ENCODE results near the gene DEPDC5. TPM values are rescaled to one million over a fixed set of nuclear protein-coding genes. Genes with fewer than 3 reads are reported as not detected.
"Not testable (repeated sequence)": the region's sequence is repeated elsewhere in the genome, so short reads cannot be mapped to it uniquely, and the experiment has no call there.

The DEPDC5 gene
- total RNA-seq, 1 experiment from 2014 or later: 13.7 TPM

GRCh38 chr22:31758860-31759259 is 5.0 kb downstream of the DEPDC5 start:
- DNase-seq; H3K4me3 ChIP-seq (ENCODE audit: insufficient read depth, low read depth, low read length); H3K27me3 ChIP-seq (ENCODE audit: control insufficient read depth, insufficient read depth, low read length); H3K36me3 ChIP-seq (replicated peaks; ENCODE audit: control insufficient read depth, insufficient read depth, low read length): not testable (repeated sequence)

- Histone ChIP-seq H3K36me3 (replicated peaks; ENCODE audit: control insufficient read depth, insufficient read depth, low read length) (0 out of 2 replicates have a peak, but pooled peaks cover 3% of the 10 kb centered on the region), H3K4me3 (ENCODE audit: insufficient read depth, low read depth, low read length) (no peak overlapping the region), H3K27me3 (ENCODE audit: control insufficient read depth, insufficient read depth, low read length) (no peaks in the 10 kb centered on the region)
- no peak for DNase-seq
These were observed 11.0 kb downstream of the DEPDC5 start for GRCh38 chr22:31764785-31765184.

- no peak for DNase-seq
- peaks cover 3% of the 10 kb centered on the region; the same call in 1 of the 2 replicates for H3K36me3 ChIP-seq (replicated peaks; ENCODE audit: control insufficient read depth, insufficient read depth, low read length)
- no peaks in the 10 kb centered on the region for H3K27me3 ChIP-seq (ENCODE audit: control insufficient read depth, insufficient read depth, low read length)
- no peak overlapping the region for H3K4me3 ChIP-seq (ENCODE audit: insufficient read depth, low read depth, low read length)
These were observed 14.7 kb downstream of the DEPDC5 start for GRCh38 chr22:31768422-31769059.

GRCh38 chr22:31773416-31773815 is 19.6 kb downstream of the DEPDC5 start:
- Histone ChIP-seq H3K27me3 (ENCODE audit: control insufficient read depth, insufficient read depth, low read length) (no peaks in the 10 kb centered on the region), H3K36me3 (replicated peaks; ENCODE audit: control insufficient read depth, insufficient read depth, low read length) (peaks cover under 1% of the 10 kb centered on the region; the same call in 1 of the 2 replicates), H3K4me3 (ENCODE audit: insufficient read depth, low read depth, low read length) (no peak overlapping the region)
- DNase-seq: no peak

- Histone ChIP-seq H3K27me3 (ENCODE audit: control insufficient read depth, insufficient read depth, low read length) (no peaks in the 10 kb centered on the region), H3K36me3 (replicated peaks; ENCODE audit: control insufficient read depth, insufficient read depth, low read length) (peaks cover 6% of the 10 kb centered on the region), H3K4me3 (ENCODE audit: insufficient read depth, low read depth, low read length) (no peak overlapping the region)
- no peak for DNase-seq
These were observed 22.4 kb downstream of the DEPDC5 start for GRCh38 chr22:31776231-31776630.

- no peaks in the 10 kb centered on the region for H3K27me3 ChIP-seq (ENCODE audit: control insufficient read depth, insufficient read depth, low read length)
- no peak for DNase-seq
- no peak overlapping the region for H3K4me3 ChIP-seq (ENCODE audit: insufficient read depth, low read depth, low read length)
These were observed 36.0 kb downstream of the DEPDC5 start for GRCh38 chr22:31789803-31790202.

GRCh38 chr22:31790240-31790639 is 36.4 kb downstream of the DEPDC5 start:
- no peak for DNase-seq

More at GRCh38 chr22:31789803-31790202, 36.0 kb downstream of the DEPDC5 start:
- no peaks in the 10 kb centered on the region for H3K36me3 ChIP-seq (replicated peaks; ENCODE audit: control insufficient read depth, insufficient read depth, low read length)

GRCh38 chr22:31799358-31799757 is 45.5 kb downstream of the DEPDC5 start:
- H3K36me3 ChIP-seq (replicated peaks; ENCODE audit: control insufficient read depth, insufficient read depth, low read length); H3K4me3 ChIP-seq (ENCODE audit: insufficient read depth, low read depth, low read length); DNase-seq; H3K27me3 ChIP-seq (ENCODE audit: control insufficient read depth, insufficient read depth, low read length): not testable (repeated sequence)

More at GRCh38 chr22:31790240-31790639, 36.4 kb downstream of the DEPDC5 start:
- Histone ChIP-seq H3K4me3 (ENCODE audit: insufficient read depth, low read depth, low read length) (no peak overlapping the region), H3K36me3 (replicated peaks; ENCODE audit: control insufficient read depth, insufficient read depth, low read length) (no peaks in the 10 kb centered on the region), H3K27me3 (ENCODE audit: control insufficient read depth, insufficient read depth, low read length) (no peaks in the 10 kb centered on the region)

- H3K36me3 ChIP-seq (replicated peaks; ENCODE audit: control insufficient read depth, insufficient read depth, low read length): peaks cover 9% of the 10 kb centered on the region
- H3K27me3 ChIP-seq (ENCODE audit: control insufficient read depth, insufficient read depth, low read length): no peaks in the 10 kb centered on the region
- no peak for DNase-seq
- H3K4me3 ChIP-seq (ENCODE audit: insufficient read depth, low read depth, low read length): no peak overlapping the region
These were observed 46.2 kb downstream of the DEPDC5 start for GRCh38 chr22:31800065-31800464.

GRCh38 chr22:31800861-31801260 is 47.0 kb downstream of the DEPDC5 start:
- H3K4me3 ChIP-seq (ENCODE audit: insufficient read depth, low read depth, low read length); H3K27me3 ChIP-seq (ENCODE audit: control insufficient read depth, insufficient read depth, low read length); H3K36me3 ChIP-seq (replicated peaks; ENCODE audit: control insufficient read depth, insufficient read depth, low read length); DNase-seq: not testable (repeated sequence)

- peaks cover 11% of the 10 kb centered on the region for H3K36me3 ChIP-seq (replicated peaks; ENCODE audit: control insufficient read depth, insufficient read depth, low read length)
- no peak for DNase-seq
- H3K27me3 ChIP-seq (ENCODE audit: control insufficient read depth, insufficient read depth, low read length): no peaks in the 10 kb centered on the region
- H3K4me3 ChIP-seq (ENCODE audit: insufficient read depth, low read depth, low read length): no peak overlapping the region
These were observed 48.8 kb downstream of the DEPDC5 start for GRCh38 chr22:31802575-31802974.

- Histone ChIP-seq H3K4me3 (ENCODE audit: insufficient read depth, low read depth, low read length) (no peak overlapping the region), H3K36me3 (replicated peaks; ENCODE audit: control insufficient read depth, insufficient read depth, low read length) (peaks cover 8% of the 10 kb centered on the region)
These were observed 52.9 kb downstream of the DEPDC5 start for GRCh38 chr22:31806751-31807150.

GRCh38 chr22:31812977-31813605 is 59.3 kb downstream of the DEPDC5 start:
- Histone ChIP-seq H3K27me3 (ENCODE audit: control insufficient read depth, insufficient read depth, low read length) (no peaks in the 10 kb centered on the region), H3K4me3 (ENCODE audit: insufficient read depth, low read depth, low read length) (no peak overlapping the region), H3K36me3 (replicated peaks; ENCODE audit: control insufficient read depth, insufficient read depth, low read length) (peaks cover 1% of the 10 kb centered on the region)
- DNase-seq: no peak

More at GRCh38 chr22:31806751-31807150, 52.9 kb downstream of the DEPDC5 start:
- DNase-seq: no peak
- no peaks in the 10 kb centered on the region for H3K27me3 ChIP-seq (ENCODE audit: control insufficient read depth, insufficient read depth, low read length)

GRCh38 chr22:31813898-31814297 is 60.1 kb downstream of the DEPDC5 start:
- not testable (repeated sequence) for DNase-seq; H3K27me3 ChIP-seq (ENCODE audit: control insufficient read depth, insufficient read depth, low read length); H3K4me3 ChIP-seq (ENCODE audit: insufficient read depth, low read depth, low read length); H3K36me3 ChIP-seq (replicated peaks; ENCODE audit: control insufficient read depth, insufficient read depth, low read length)

- H3K36me3 ChIP-seq (replicated peaks; ENCODE audit: control insufficient read depth, insufficient read depth, low read length): peaks cover 5% of the 10 kb centered on the region
- no peak overlapping the region for H3K4me3 ChIP-seq (ENCODE audit: insufficient read depth, low read depth, low read length)
- DNase-seq: no peak
- H3K27me3 ChIP-seq (ENCODE audit: control insufficient read depth, insufficient read depth, low read length): no peaks in the 10 kb centered on the region
These were observed 61.1 kb downstream of the DEPDC5 start for GRCh38 chr22:31814942-31815341.

Measured in H7 (cell line).